ENCODE data around the gene RRAS.

GRCh38 chr19:49597703-49597974 is 42.3 kb downstream of the RRAS start:
- TF ChIP-seq CTCF (IDR thresholded peaks at IDR 0.05; ENCODE audit: insufficient read depth, low read length, poor library complexity, severe bottlenecking) (no peak), EZH2phosphoT487 (conservative IDR thresholded peaks at IDR 0.05; ENCODE audit: low read length) (no peak)

All from SU-DHL-6 (cell line).